HepG2 (cell line): Measurements from ENCODE around the gene SP3. TPM values are rescaled to one million over a fixed set of nuclear protein-coding genes. Genes with fewer than 3 reads are reported as not detected.

Experiments used
- CBX2 ChIP-seq, 2 experiments: fragments of 200-600 bp in 1 of 2; sonication (generic); formaldehyde crosslinking in 1 of 2; IDR thresholded peaks; 2 replicates each; pipeline versions ENCODE4 v1.7.0 to v1.8.1; 2018 to 2022; ENCODE audit warnings: low read depth in 2 of 2, low read length in 1 of 2, mild to moderate bottlenecking in 1 of 2, missing genetic modification reagents in 1 of 2
- GATAD2A ChIP-seq: IDR thresholded peaks from 2 replicates; pipeline ENCODE4 v1.6.1; 2016
- HMGA1 ChIP-seq: sonication (generic); formaldehyde crosslinking; conservative IDR thresholded peaks from 2 replicates; pipeline ENCODE4 v1.4.0; 2020; ENCODE audit warnings: missing genetic modification reagents
- KLF9 ChIP-seq: IDR thresholded peaks from 2 replicates; pipeline ENCODE4 v1.6.1; 2016; ENCODE audit warnings: low read depth
- MTF2 ChIP-seq: sonication (generic); formaldehyde crosslinking; IDR thresholded peaks from 2 replicates; pipeline ENCODE4 v1.5.0; 2020; ENCODE audit warnings: missing genetic modification reagents, borderline replicate concordance
- NPAS2 ChIP-seq: sonication (generic); formaldehyde crosslinking; IDR thresholded peaks from 2 replicates; pipeline ENCODE4 v1.8.0; 2022; ENCODE audit warnings: mild to moderate bottlenecking, missing genetic modification reagents, borderline replicate concordance
- PHF21A ChIP-seq: sonication (generic); formaldehyde crosslinking; IDR thresholded peaks from 2 replicates; pipeline ENCODE4 v1.5.0; 2020; ENCODE audit warnings: mild to moderate bottlenecking, missing genetic modification reagents
- PPARG ChIP-seq: conservative IDR thresholded peaks from 2 replicates; pipeline ENCODE4 v1.6.1; 2016; ENCODE audit warnings: missing biosample characterization, missing genetic modification reagents
- SRY ChIP-seq: sonication (generic); formaldehyde crosslinking; IDR thresholded peaks from 2 replicates; pipeline ENCODE4 v1.8.0; 2022; ENCODE audit warnings: mild to moderate bottlenecking, missing genetic modification reagents
- TEAD3 ChIP-seq: optimal IDR thresholded peaks from 2 replicates; pipeline ENCODE3; 2016; ENCODE audit warnings: borderline replicate concordance
- TP53 ChIP-seq: sonication (generic); formaldehyde crosslinking; conservative IDR thresholded peaks from 2 replicates; pipeline ENCODE4 v1.4.0; 2020; ENCODE audit warnings: missing genetic modification reagents
- ZFP36L2 ChIP-seq: sonication (generic); formaldehyde crosslinking; IDR thresholded peaks from 2 replicates; pipeline ENCODE4 v1.4.0; 2020; ENCODE audit warnings: missing genetic modification reagents
- ZNF34 ChIP-seq: sonication (generic); formaldehyde crosslinking; IDR thresholded peaks from 2 replicates; pipeline ENCODE4 v1.4.0; 2020; ENCODE audit warnings: mild to moderate bottlenecking, missing genetic modification reagents, borderline replicate concordance
- ZNF430 ChIP-seq: sonication (generic); formaldehyde crosslinking; IDR thresholded peaks from 2 replicates; pipeline ENCODE4 v1.9.0; 2021; ENCODE audit warnings: mild to moderate bottlenecking, missing genetic modification reagents
- ZNF530 ChIP-seq: sonication (generic); formaldehyde crosslinking; IDR thresholded peaks from 2 replicates; pipeline ENCODE4 v1.5.0; 2020; ENCODE audit warnings: low read depth, mild to moderate bottlenecking, missing genetic modification reagents
- ZNF570 ChIP-seq: sonication (generic); formaldehyde crosslinking; IDR thresholded peaks from 2 replicates; pipeline ENCODE4 v1.4.0; 2020; ENCODE audit warnings: mild to moderate bottlenecking, missing genetic modification reagents, borderline replicate concordance
- ZNF619 ChIP-seq: sonication (generic); formaldehyde crosslinking; IDR thresholded peaks from 2 replicates; pipeline ENCODE4 v1.4.0; 2020; ENCODE audit warnings: mild to moderate bottlenecking, missing genetic modification reagents
- polyA plus RNA-seq, 8 experiments: library from polyadenylated mRNA; depleted of rRNA in 3 of 8; stranded (reverse) in 7 of 8; unstranded in 1 of 8; fragments of >200 nt; fragmentation: Illumina TruSeq in 4 of 8; extraction: Trizol in 4 of 8; gene quantifications; 2 replicates each; pipeline versions ENCODE4 v1.2.1 to v1.2.3, GENCODE V29; 2011 to 2016; ENCODE audit warnings: low read depth in 4 of 8, missing spikeins in 1 of 8, mixed read lengths in 1 of 8; ENCODE audit not compliant: insufficient read depth in 1 of 8
- total RNA-seq, 5 experiments: library from RNA; depleted of rRNA; stranded (reverse); fragments of >200 nt; fragmentation: Illumina TruSeq; extraction: Trizol; gene quantifications; 2 replicates each; pipeline ENCODE4 v1.2.3, GENCODE V29; 2016; ENCODE audit warnings: low read depth in 1 of 5
- TF ChIP-seq, protein P1 (sequence below): sonication (generic); formaldehyde crosslinking; IDR thresholded peaks from 2 replicates; pipeline ENCODE4 v1.4.0; 2020; ENCODE audit warnings: mild to moderate bottlenecking, low read depth, missing genetic modification reagents
- TF ChIP-seq, protein P2 (sequence below): sonication (generic); formaldehyde crosslinking; IDR thresholded peaks from 2 replicates; pipeline ENCODE4 v1.8.0; 2022; ENCODE audit warnings: mild to moderate bottlenecking, missing genetic modification reagents, moderate library complexity
- TF ChIP-seq, protein P3 (sequence below): sonication (generic); formaldehyde crosslinking; IDR thresholded peaks from 2 replicates; pipeline ENCODE4 v1.4.0; 2020; ENCODE audit warnings: low read depth, missing genetic modification reagents
- TF ChIP-seq, protein P4 (sequence below): IDR thresholded peaks from 2 replicates; pipeline ENCODE4 v1.6.1; 2012; ENCODE audit warnings: low read depth, low read length, improper control_type of control experiment

Gene SP3
- total and polyA plus RNA-seq, 2 of the 13 experiments (the other 11 are each of a cell fraction or from before 2014, with no cell fraction given), result 57.3 to 132 TPM

DNA sequence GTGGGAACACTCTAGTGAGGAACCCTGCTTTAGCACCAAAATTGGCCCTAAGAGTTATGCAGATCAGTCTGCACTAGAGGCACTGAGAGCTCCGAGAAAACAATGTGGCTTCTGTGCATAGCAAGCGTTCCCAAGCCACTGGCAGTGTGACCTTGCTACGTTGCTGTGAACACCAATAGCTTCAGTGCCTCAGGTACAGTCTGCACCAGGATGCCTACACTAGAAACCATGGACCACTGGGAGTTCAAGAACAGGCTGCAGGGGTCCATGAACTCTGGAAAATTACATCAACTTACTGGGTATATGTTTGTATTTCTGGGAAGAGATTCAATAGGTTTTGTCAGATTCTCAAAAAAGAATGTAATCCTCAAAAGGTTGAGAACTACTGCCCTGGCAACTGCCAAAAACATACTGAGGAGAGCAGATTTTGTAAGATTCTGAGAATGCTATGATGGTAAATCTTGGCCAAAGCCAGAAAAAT lies 18.3 kb upstream of the SP3 start (continued):
- TF ChIP-seq, protein P1, sequence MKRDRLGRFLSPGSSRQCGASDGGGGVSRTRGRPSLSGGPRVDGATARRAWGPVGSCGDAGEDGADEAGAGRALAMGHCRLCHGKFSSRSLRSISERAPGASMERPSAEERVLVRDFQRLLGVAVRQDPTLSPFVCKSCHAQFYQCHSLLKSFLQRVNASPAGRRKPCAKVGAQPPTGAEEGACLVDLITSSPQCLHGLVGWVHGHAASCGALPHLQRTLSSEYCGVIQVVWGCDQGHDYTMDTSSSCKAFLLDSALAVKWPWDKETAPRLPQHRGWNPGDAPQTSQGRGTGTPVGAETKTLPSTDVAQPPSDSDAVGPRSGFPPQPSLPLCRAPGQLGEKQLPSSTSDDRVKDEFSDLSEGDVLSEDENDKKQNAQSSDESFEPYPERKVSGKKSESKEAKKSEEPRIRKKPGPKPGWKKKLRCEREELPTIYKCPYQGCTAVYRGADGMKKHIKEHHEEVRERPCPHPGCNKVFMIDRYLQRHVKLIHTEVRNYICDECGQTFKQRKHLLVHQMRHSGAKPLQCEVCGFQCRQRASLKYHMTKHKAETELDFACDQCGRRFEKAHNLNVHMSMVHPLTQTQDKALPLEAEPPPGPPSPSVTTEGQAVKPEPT, result no peak
- no peak for TF ChIP-seq NPAS2 (CRISPR knock-in tag)
- TF ChIP-seq, protein P2, sequence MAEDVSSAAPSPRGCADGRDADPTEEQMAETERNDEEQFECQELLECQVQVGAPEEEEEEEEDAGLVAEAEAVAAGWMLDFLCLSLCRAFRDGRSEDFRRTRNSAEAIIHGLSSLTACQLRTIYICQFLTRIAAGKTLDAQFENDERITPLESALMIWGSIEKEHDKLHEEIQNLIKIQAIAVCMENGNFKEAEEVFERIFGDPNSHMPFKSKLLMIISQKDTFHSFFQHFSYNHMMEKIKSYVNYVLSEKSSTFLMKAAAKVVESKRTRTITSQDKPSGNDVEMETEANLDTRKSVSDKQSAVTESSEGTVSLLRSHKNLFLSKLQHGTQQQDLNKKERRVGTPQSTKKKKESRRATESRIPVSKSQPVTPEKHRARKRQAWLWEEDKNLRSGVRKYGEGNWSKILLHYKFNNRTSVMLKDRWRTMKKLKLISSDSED (CRISPR knock-in tag), result no peak
- no peak for TF ChIP-seq MTF2 (CRISPR knock-in tag)
- no peak for TF ChIP-seq ZFP36L2 (CRISPR knock-in tag)
- no peak for TF ChIP-seq PHF21A
- no peak for TF ChIP-seq HMGA1 (CRISPR knock-in tag)
- TF ChIP-seq, protein P3, sequence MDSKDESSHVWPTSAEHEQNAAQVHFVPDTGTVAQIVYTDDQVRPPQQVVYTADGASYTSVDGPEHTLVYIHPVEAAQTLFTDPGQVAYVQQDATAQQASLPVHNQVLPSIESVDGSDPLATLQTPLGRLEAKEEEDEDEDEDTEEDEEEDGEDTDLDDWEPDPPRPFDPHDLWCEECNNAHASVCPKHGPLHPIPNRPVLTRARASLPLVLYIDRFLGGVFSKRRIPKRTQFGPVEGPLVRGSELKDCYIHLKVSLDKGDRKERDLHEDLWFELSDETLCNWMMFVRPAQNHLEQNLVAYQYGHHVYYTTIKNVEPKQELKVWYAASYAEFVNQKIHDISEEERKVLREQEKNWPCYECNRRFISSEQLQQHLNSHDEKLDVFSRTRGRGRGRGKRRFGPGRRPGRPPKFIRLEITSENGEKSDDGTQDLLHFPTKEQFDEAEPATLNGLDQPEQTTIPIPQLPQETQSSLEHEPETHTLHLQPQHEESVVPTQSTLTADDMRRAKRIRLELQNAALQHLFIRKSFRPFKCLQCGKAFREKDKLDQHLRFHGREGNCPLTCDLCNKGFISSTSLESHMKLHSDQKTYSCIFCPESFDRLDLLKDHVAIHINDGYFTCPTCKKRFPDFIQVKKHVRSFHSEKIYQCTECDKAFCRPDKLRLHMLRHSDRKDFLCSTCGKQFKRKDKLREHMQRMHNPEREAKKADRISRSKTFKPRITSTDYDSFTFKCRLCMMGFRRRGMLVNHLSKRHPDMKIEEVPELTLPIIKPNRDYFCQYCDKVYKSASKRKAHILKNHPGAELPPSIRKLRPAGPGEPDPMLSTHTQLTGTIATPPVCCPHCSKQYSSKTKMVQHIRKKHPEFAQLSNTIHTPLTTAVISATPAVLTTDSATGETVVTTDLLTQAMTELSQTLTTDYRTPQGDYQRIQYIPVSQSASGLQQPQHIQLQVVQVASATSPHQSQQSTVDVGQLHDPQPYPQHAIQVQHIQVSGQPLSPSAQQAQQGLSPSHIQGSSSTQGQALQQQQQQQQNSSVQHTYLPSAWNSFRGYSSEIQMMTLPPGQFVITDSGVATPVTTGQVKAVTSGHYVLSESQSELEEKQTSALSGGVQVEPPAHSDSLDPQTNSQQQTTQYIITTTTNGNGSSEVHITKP, result no peak
- no peak for TF ChIP-seq ZNF34
- no peak for TF ChIP-seq PPARG (CRISPR knock-in tag)
- TF ChIP-seq ZNF619, result no peak
- no peak for TF ChIP-seq ZNF530 (CRISPR knock-in tag)
- 0 out of 2 replicates have a peak, but pooled peaks have one; percentile 16 for TF ChIP-seq GATAD2A (CRISPR knock-in tag)
- TF ChIP-seq SRY (CRISPR knock-in tag), result no peak
- TF ChIP-seq, protein P4, sequence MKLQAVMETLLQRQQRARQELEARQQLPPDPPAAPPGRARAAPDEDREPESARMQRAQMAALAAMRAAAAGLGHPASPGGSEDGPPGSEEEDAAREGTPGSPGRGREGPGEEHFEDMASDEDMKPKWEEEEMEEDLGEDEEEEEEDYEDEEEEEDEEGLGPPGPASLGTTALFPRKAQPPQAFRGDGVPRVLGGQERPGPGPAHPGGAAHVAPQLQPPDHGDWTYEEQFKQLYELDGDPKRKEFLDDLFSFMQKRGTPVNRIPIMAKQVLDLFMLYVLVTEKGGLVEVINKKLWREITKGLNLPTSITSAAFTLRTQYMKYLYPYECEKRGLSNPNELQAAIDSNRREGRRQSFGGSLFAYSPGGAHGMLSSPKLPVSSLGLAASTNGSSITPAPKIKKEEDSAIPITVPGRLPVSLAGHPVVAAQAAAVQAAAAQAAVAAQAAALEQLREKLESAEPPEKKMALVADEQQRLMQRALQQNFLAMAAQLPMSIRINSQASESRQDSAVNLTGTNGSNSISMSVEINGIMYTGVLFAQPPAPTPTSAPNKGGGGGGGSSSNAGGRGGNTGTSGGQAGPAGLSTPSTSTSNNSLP, result no peak
- no peak for TF ChIP-seq CBX2 (IDR thresholded peaks at IDR 0.05; ENCODE audit: low read depth, low read length)
- TF ChIP-seq CBX2 (CRISPR knock-in tag; IDR thresholded peaks at IDR 0.05; ENCODE audit: low read depth), result no peak
- TF ChIP-seq TEAD3 (CRISPR knock-in tag), result no peak
- no peak for TF ChIP-seq ZNF430
- TF ChIP-seq TP53 (CRISPR knock-in tag), result no peak
- TF ChIP-seq KLF9 (CRISPR knock-in tag), result no peak
- TF ChIP-seq ZNF570, result no peak
